Esophagus muscularis mucosa (tissue), 4 donors: Measurements from ENCODE around the gene AASDH. TPM values are rescaled to one million over a fixed set of nuclear protein-coding genes. Genes with fewer than 3 reads are reported as not detected.

ENCODE experiments used
- DNase-seq: peaks from one replicate; pipeline ENCODE4 v3.0.0-alpha.2; 2017; ENCODE audit errors: extremely low spot score
- H3K27ac ChIP-seq, 4 donors: fragments of 200-600 bp; sonication (generic); replicated peaks in 1 of 4; 1 replicate in 3 of 4; 2 replicates in 1 of 4; pipeline ENCODE4 v1.5.1; 2016 to 2019; ENCODE audit warnings: mild to moderate bottlenecking in 1 of 4
- H3K27me3 ChIP-seq, 4 donors: fragments of 200-600 bp; sonication (generic); one replicate each; pipeline versions ENCODE4 v1.5.1 to v1.6.0; 2016 to 2019
- H3K36me3 ChIP-seq, 4 donors: fragments of 200-600 bp; sonication (generic); one replicate each; pipeline ENCODE4 v1.5.1; 2016 to 2019
- H3K4me1 ChIP-seq, 4 donors: fragments of 200-600 bp; sonication (generic); one replicate each; pipeline ENCODE4 v1.5.1; 2016 to 2019
- H3K4me3 ChIP-seq, 4 donors: fragments of 200-600 bp; sonication (generic); 1 replicate in 2 of 4; 2 replicates in 2 of 4; pipeline ENCODE4 v1.5.1; 2016 to 2019; ENCODE audit warnings: mild to moderate bottlenecking in 4 of 4, moderate library complexity in 1 of 4
- H3K9me3 ChIP-seq, 4 donors: fragments of 200-600 bp; sonication (generic); 1 replicate in 3 of 4; 2 replicates in 1 of 4; pipeline ENCODE4 v1.5.1; 2016 to 2019
- EP300 ChIP-seq: sonication (generic); formaldehyde crosslinking; IDR thresholded peaks from one replicate; pipeline ENCODE4 v1.6.1; 2017; ENCODE audit warnings: antibody characterized with exemption
- POLR2A ChIP-seq: fragments of 450-650 bp; IDR thresholded peaks from one replicate; pipeline ENCODE4 v1.6.1; 2017; ENCODE audit warnings: antibody characterized with exemption, moderate library complexity, mild to moderate bottlenecking, low read depth
- POLR2AphosphoS5 ChIP-seq, 2 donors: sonication (generic); formaldehyde crosslinking; IDR thresholded peaks; one replicate each; pipeline ENCODE4 v1.6.1; 2017; ENCODE audit warnings: antibody characterized with exemption in 2 of 2
- WGBS: methylation state at CpG from one replicate; pipeline ENCODE4 v1.1.5; 2018; 5-methylcytosine and 5-hydroxymethylcytosine counted together
- intact Hi-C: fragments of 100-400 bp; cut with DNase I; formaldehyde crosslinking; loops from one replicate; pipeline ENCODE4 v1.15.1; 2023
- total RNA-seq, 4 donors: library from RNA; depleted of rRNA; stranded (reverse); fragments of >200 nt; gene quantifications; one replicate each; pipeline versions ENCODE4 v1.1.0 to v1.2.1, GENCODE V29; 2016
- TF ChIP-seq, protein P1 (sequence below), 3 experiments: fragments of 200-600 bp in 2 of 3; fragments of 450-650 bp in 1 of 3; sonication (generic) in 2 of 3; IDR thresholded peaks; one replicate each; pipeline ENCODE4 v1.5.1; 2017 to 2019; ENCODE audit warnings: antibody characterized with exemption in 3 of 3, mild to moderate bottlenecking in 2 of 3, moderate library complexity in 1 of 3

AASDH gene
- total RNA-seq, 4 donors from 2014 or later: 5.2 to 9.3 (median 6.3) TPM

DNA sequence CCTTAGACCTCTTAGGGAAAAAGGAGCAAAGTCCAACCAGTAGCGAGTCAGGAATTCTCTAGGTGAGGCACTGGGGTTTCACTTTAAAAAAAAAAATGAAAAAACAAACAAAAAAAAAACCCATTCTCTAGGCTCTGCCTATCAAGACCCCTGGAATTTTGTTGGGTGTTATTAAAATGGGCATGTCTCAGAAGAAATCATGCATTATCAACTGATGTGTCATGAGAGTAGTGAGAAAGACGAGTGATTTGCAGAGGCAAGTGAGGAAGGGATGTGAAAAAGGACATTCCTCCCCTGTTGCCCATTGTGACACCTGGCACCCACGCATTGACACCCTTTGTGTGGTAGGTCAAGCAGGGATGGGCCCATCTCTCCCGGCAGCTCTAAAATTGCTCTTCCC, 78.9 kb downstream of the AASDH start:
- Histone ChIP-seq H3K27ac (no peak overlapping the region), H3K9me3 (no peaks in the 10 kb centered on the region), H3K27me3 (no peaks in the 10 kb centered on the region), H3K4me1 (no peaks in the 10 kb centered on the region), H3K4me3 (no peak overlapping the region), H3K36me3 (no peaks in the 10 kb centered on the region)
- 90% methylated on average over 4 of the region's 4 CpGs for WGBS
- no peak for DNase-seq
- TF ChIP-seq POLR2A (no peak), POLR2AphosphoS5 (IDR thresholded peaks at IDR 0.05) (no peak), EP300 (no peak)
- TF ChIP-seq, protein P1, sequence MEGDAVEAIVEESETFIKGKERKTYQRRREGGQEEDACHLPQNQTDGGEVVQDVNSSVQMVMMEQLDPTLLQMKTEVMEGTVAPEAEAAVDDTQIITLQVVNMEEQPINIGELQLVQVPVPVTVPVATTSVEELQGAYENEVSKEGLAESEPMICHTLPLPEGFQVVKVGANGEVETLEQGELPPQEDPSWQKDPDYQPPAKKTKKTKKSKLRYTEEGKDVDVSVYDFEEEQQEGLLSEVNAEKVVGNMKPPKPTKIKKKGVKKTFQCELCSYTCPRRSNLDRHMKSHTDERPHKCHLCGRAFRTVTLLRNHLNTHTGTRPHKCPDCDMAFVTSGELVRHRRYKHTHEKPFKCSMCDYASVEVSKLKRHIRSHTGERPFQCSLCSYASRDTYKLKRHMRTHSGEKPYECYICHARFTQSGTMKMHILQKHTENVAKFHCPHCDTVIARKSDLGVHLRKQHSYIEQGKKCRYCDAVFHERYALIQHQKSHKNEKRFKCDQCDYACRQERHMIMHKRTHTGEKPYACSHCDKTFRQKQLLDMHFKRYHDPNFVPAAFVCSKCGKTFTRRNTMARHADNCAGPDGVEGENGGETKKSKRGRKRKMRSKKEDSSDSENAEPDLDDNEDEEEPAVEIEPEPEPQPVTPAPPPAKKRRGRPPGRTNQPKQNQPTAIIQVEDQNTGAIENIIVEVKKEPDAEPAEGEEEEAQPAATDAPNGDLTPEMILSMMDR (IDR thresholded peaks at IDR 0.05): no peak
- intact Hi-C loops: no loop called here

DNA sequence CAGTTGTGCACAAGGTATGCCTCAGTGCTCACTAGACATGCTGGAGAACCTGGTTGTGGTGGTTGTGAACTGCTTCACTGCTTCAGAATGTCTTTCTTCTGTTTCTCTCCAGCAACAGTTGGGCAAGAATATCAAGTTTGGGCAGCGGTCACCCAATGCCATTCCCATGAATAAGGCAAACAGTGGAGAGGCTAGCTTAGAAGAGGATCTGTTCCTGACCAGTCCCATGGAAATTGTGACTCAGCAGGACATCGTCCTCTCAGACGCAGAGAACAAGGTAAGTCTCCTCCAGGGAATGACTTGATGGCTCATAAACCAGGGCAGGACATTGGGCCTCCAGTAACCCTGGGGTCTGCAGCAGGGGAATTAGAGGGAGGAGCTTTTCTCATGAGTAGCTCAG, 79.9 kb downstream of the AASDH start:
- DNase-seq: no peak
- no peaks in the 10 kb centered on the region for H3K36me3 ChIP-seq
- H3K27ac ChIP-seq: no peak overlapping the region
- no peaks in the 10 kb centered on the region for H3K27me3 ChIP-seq
- H3K9me3 ChIP-seq: no peaks in the 10 kb centered on the region
- H3K4me1 ChIP-seq: no peaks in the 10 kb centered on the region
- TF ChIP-seq POLR2AphosphoS5 (IDR thresholded peaks at IDR 0.05) (no peak), POLR2A (no peak), EP300 (no peak)
- TF ChIP-seq, protein P1 (IDR thresholded peaks at IDR 0.05): no peak
- WGBS: 93% methylated on average over 3 of the region's 3 CpGs
- intact Hi-C loops: no loop called here
- H3K4me3 ChIP-seq: no peak overlapping the region

DNA sequence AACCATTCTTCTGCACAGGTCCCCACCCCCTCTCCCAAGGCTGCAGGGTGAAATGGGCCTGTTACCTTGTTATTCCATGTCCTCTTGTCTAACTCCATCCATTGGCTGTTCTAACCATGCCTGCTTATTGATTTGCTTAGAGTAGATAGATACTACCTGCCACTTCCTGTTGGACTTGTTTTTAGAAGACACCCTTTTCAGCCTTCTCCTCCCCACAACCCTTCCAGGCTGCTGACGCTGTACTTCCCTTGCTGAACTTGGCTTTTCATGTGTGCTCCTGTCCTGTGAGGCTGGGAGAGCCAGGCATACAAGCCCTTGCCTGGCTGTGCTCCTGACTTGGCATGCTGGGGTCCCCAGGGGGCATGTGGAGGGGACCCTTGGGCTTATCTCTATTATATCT, 81.9 kb downstream of the AASDH start:
- no peaks in the 10 kb centered on the region for H3K9me3 ChIP-seq
- H3K4me3 ChIP-seq: no peak overlapping the region
- intact Hi-C loops: no loop called here
- WGBS: 75% methylated on average over 1 of the region's 1 CpG
- no peak overlapping the region for H3K27ac ChIP-seq
- H3K4me1 ChIP-seq: peaks cover 0 to 11% (median 8%) of the 10 kb centered on the region in 4 donors
- H3K36me3 ChIP-seq: no peaks in the 10 kb centered on the region
- no peak for DNase-seq
- TF ChIP-seq POLR2AphosphoS5 (IDR thresholded peaks at IDR 0.05) (no peak), POLR2A (no peak), EP300 (no peak)
- TF ChIP-seq, protein P1 (IDR thresholded peaks at IDR 0.05): no peak
- H3K27me3 ChIP-seq: no peaks in the 10 kb centered on the region

DNA sequence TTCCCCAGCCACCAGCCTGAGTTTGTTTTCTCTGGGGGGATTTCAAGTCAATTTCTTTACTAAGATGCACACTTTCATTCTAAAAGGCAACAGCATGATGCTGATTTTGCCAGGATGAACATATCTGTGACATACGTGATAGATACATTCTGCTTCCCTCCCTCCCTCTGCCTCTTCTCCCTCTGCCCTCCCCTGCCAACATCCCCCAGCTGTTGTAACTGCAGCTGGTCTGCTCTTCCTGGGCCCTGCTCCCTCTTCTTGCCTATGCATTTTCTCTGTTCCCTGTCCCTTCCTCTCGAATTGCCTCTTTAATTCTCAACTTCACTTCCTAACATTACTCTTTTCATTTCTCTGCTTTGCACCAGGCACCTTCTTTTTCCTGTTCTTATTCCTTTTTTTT, 83.4 kb downstream of the AASDH start:
- Histone ChIP-seq H3K36me3 (no peaks in the 10 kb centered on the region), H3K4me3 (no peak overlapping the region), H3K4me1 (peaks cover 0 to 11% (median 8%) of the 10 kb centered on the region in 4 donors), H3K9me3 (no peaks in the 10 kb centered on the region), H3K27me3 (no peaks in the 10 kb centered on the region), H3K27ac (no peak overlapping the region)
- DNase-seq: no peak
- TF ChIP-seq POLR2AphosphoS5 (IDR thresholded peaks at IDR 0.05) (no peak), POLR2A (no peak), EP300 (no peak)
- TF ChIP-seq, protein P1 (IDR thresholded peaks at IDR 0.05): no peak
- intact Hi-C loops: loop anchor here (2.0 kb wide), 1 partner anchor 355 kb away; the partner anchor contains the start of gene CEP135
- WGBS: 72% methylated on average over 2 of the region's 2 CpGs

DNA sequence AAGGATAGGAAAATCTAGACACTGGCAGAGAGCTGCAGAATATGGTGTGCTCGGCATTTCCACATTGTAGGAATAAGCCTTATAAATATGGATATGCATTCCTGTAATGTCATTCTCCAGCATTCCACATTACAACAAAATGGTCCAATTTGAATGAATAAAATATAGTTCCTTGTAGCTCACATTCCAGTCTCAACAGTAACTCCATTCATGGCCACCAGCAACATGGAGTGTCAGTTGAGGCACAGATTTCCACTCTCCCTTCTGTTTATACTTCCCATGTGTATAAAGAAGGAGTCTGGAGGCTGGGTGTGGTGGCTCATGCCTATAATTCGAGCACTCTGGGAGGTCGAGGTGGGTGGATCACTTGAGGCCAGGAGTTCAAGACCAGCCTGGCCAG, 84.5 kb downstream of the AASDH start:
- WGBS: 67% methylated on average over 3 of the region's 3 CpGs

More for the DNA sequence above, 84.5 kb downstream of the AASDH start:
- DNase-seq: no peak
- Histone ChIP-seq H3K9me3 (no peaks in the 10 kb centered on the region), H3K27ac (no peak overlapping the region), H3K27me3 (no peaks in the 10 kb centered on the region), H3K4me3 (no peak overlapping the region), H3K4me1 (peaks cover 0 to 11% (median 8%) of the 10 kb centered on the region in 4 donors), H3K36me3 (no peaks in the 10 kb centered on the region)
- intact Hi-C loops: loop anchor here (2.0 kb wide), 1 partner anchor 354 kb away; the partner anchor contains the start of gene CEP135
- TF ChIP-seq, protein P1 (IDR thresholded peaks at IDR 0.05): no peak
- no peak for TF ChIP-seq POLR2A
- no peak for TF ChIP-seq POLR2AphosphoS5 (IDR thresholded peaks at IDR 0.05)
